Measurements from ENCODE around the gene DIP2C. TPM values are rescaled to one million over a fixed set of nuclear protein-coding genes. Genes with fewer than 3 reads are reported as not detected.

DIP2C gene
- total RNA-seq, 1 experiment from 2014 or later = 11.4 TPM

GRCh38 chr10:504806-505205 is 184.7 kb downstream of the DIP2C start:
- Mint-ChIP-seq H3K27ac (ENCODE audit: unreplicated experiment) (no peak overlapping the region), H3K9me3 (ENCODE audit: unreplicated experiment) (no peaks in the 10 kb centered on the region), H3K36me3 (ENCODE audit: insufficient read depth, unreplicated experiment) (no peaks in the 10 kb centered on the region), H3K4me3 (ENCODE audit: unreplicated experiment) (no peak overlapping the region), H3K27me3 (ENCODE audit: insufficient read depth, unreplicated experiment) (no peaks in the 10 kb centered on the region), H3K4me1 (ENCODE audit: low read depth, unreplicated experiment) (no peaks in the 10 kb centered on the region)
- H3K27me3 ChIP-seq (replicated peaks; ENCODE audit: control insufficient read depth, insufficient read depth, low read length) = no peaks in the 10 kb centered on the region
- H3K9me3 ChIP-seq = no peaks in the 10 kb centered on the region
- BruUV-seq (replicated peaks) = no TSS peak
- H3K36me3 ChIP-seq (ENCODE audit: control insufficient read depth, insufficient read depth, low read length) = no peaks in the 10 kb centered on the region
- no peaks in the 10 kb centered on the region for H3K4me1 ChIP-seq
- peak in 1 of 2 experiments; percentile 4 for DNase-seq
- CTCF ChIA-PET = no interaction called here
- intact Hi-C loops (cut with micrococcal nuclease; ENCODE audit: unreplicated experiment) = no loop called here
- POLR2A ChIA-PET = interaction anchor here (0.5 kb wide), 1 partner anchor 515 kb away, joined by 3 read pairs; no protein-coding TSS in a partner anchor
- TF ChIP-seq CTCF (IDR thresholded peaks at IDR 0.05; ENCODE audit: insufficient read depth in 1 of 2, low read depth in 1 of 2, low read length in 1 of 2, severe bottlenecking in 1 of 2, unreplicated experiment in 1 of 2) = no peak
- H3K4me3 ChIP-seq (ENCODE audit: low read depth, low read length) = no peak overlapping the region

GRCh38 chr10:504121-504611 is 185.3 kb downstream of the DIP2C start:
- no TSS peak for BruUV-seq (replicated peaks)
- no peaks in the 10 kb centered on the region for H3K36me3 ChIP-seq (ENCODE audit: control insufficient read depth, insufficient read depth, low read length)
- no peaks in the 10 kb centered on the region for H3K27me3 ChIP-seq (replicated peaks; ENCODE audit: control insufficient read depth, insufficient read depth, low read length)
- intact Hi-C loops (cut with micrococcal nuclease; ENCODE audit: unreplicated experiment) = no loop called here
- CTCF ChIA-PET = no interaction called here
- POLR2A ChIA-PET = no interaction called here
- H3K36me3 Mint-ChIP-seq (ENCODE audit: insufficient read depth, unreplicated experiment) = no peaks in the 10 kb centered on the region
- H3K4me3 ChIP-seq (ENCODE audit: low read depth, low read length) = no peak overlapping the region
- no peaks in the 10 kb centered on the region for H3K4me1 ChIP-seq
- H3K27me3 Mint-ChIP-seq (ENCODE audit: insufficient read depth, unreplicated experiment) = no peaks in the 10 kb centered on the region
- H3K4me1 Mint-ChIP-seq (ENCODE audit: low read depth, unreplicated experiment) = no peaks in the 10 kb centered on the region
- H3K4me3 Mint-ChIP-seq (ENCODE audit: unreplicated experiment) = no peak overlapping the region
- H3K9me3 Mint-ChIP-seq (ENCODE audit: unreplicated experiment) = no peaks in the 10 kb centered on the region
- DNase-seq = peak in 1 of 2 experiments; percentile 23
- TF ChIP-seq CTCF (IDR thresholded peaks at IDR 0.05; ENCODE audit: insufficient read depth in 1 of 2, low read depth in 1 of 2, low read length in 1 of 2, severe bottlenecking in 1 of 2, unreplicated experiment in 1 of 2) = no peak
- H3K27ac Mint-ChIP-seq (ENCODE audit: unreplicated experiment) = no peak overlapping the region
- H3K9me3 ChIP-seq = no peaks in the 10 kb centered on the region

GRCh38 chr10:501596-501995 is 187.9 kb downstream of the DIP2C start:
- TF ChIP-seq CTCF (IDR thresholded peaks at IDR 0.05; ENCODE audit: insufficient read depth in 1 of 2, low read depth in 1 of 2, low read length in 1 of 2, severe bottlenecking in 1 of 2, unreplicated experiment in 1 of 2) = no peak
- Mint-ChIP-seq H3K27me3 (ENCODE audit: insufficient read depth, unreplicated experiment) (no peaks in the 10 kb centered on the region), H3K9me3 (ENCODE audit: unreplicated experiment) (no peaks in the 10 kb centered on the region), H3K27ac (ENCODE audit: unreplicated experiment) (no peak overlapping the region), H3K4me1 (ENCODE audit: low read depth, unreplicated experiment) (no peaks in the 10 kb centered on the region), H3K4me3 (ENCODE audit: unreplicated experiment) (no peak overlapping the region), H3K36me3 (ENCODE audit: insufficient read depth, unreplicated experiment) (no peaks in the 10 kb centered on the region)
- Histone ChIP-seq H3K27me3 (replicated peaks; ENCODE audit: control insufficient read depth, insufficient read depth, low read length) (no peaks in the 10 kb centered on the region), H3K4me3 (ENCODE audit: low read depth, low read length) (no peak overlapping the region), H3K36me3 (ENCODE audit: control insufficient read depth, insufficient read depth, low read length) (no peaks in the 10 kb centered on the region), H3K9me3 (no peaks in the 10 kb centered on the region), H3K4me1 (no peaks in the 10 kb centered on the region)
- CTCF ChIA-PET = interaction anchor here (1.0 kb wide), 1 partner anchor 11 kb away, joined by 3 read pairs; no protein-coding TSS in a partner anchor
- POLR2A ChIA-PET = no interaction called here
- intact Hi-C loops (cut with micrococcal nuclease; ENCODE audit: unreplicated experiment) = no loop called here
- DNase-seq = peak in 1 of 2 experiments; percentile 11
- BruUV-seq (replicated peaks) = no TSS peak
